Ascending aorta (tissue), 2 donors: ENCODE results near the gene ANKZF1. TPM values are rescaled to one million over a fixed set of nuclear protein-coding genes. Genes with fewer than 3 reads are reported as not detected.
"Not testable (repeated sequence)": the region's sequence is repeated elsewhere in the genome, so short reads cannot be mapped to it uniquely, and the experiment has no call there.

Experiments
- DNase-seq, 2 donors: peaks; one replicate each; pipeline ENCODE4 v3.0.0-alpha.2; 2019; ENCODE audit warnings: low spot score in 2 of 2
- H3K27ac ChIP-seq, 2 donors: fragments of 200-600 bp; sonication (generic); one replicate each; pipeline ENCODE4 v1.5.1; 2016 to 2017; ENCODE audit warnings: mild to moderate bottlenecking in 1 of 2
- H3K27me3 ChIP-seq: fragments of 200-600 bp; sonication (generic); one replicate; pipeline ENCODE4 v1.5.1; 2017
- H3K36me3 ChIP-seq, 2 donors: fragments of 200-600 bp; sonication (generic); one replicate each; pipeline ENCODE4 v1.5.1; 2016
- H3K4me1 ChIP-seq, 2 donors: fragments of 200-600 bp; sonication (generic); one replicate each; pipeline ENCODE4 v1.5.1; 2016 to 2017; ENCODE audit warnings: mild to moderate bottlenecking in 1 of 2
- H3K4me3 ChIP-seq, 2 donors: fragments of 200-600 bp; sonication (generic); one replicate each; pipeline ENCODE4 v1.5.1; 2016 to 2017; ENCODE audit warnings: mild to moderate bottlenecking in 1 of 2
- H3K9me3 ChIP-seq, 2 donors: fragments of 200-600 bp; sonication (generic); one replicate each; pipeline ENCODE4 v1.5.1; 2016
- intact Hi-C: fragments of 100-400 bp; cut with DNase I; formaldehyde crosslinking; loops from one replicate; pipeline ENCODE4 v1.15.1; 2023
- total RNA-seq: library from RNA; depleted of rRNA; stranded (reverse); fragments of >200 nt; gene quantifications from one replicate; pipeline ENCODE4 v1.1.0, GENCODE V29; 2016
- TF ChIP-seq, protein P1 (sequence below), 3 experiments: fragments of 200-600 bp in 2 of 3; fragments of 450-650 bp in 1 of 3; sonication (generic) in 2 of 3; IDR thresholded peaks; one replicate each; pipeline ENCODE4 v1.5.1; 2016 to 2019; ENCODE audit warnings: antibody characterized with exemption in 3 of 3, mild to moderate bottlenecking in 1 of 3, moderate library complexity in 1 of 3

ANKZF1 gene
- total RNA-seq, 1 donor from 2014 or later, result 53.1 TPM

DNA sequence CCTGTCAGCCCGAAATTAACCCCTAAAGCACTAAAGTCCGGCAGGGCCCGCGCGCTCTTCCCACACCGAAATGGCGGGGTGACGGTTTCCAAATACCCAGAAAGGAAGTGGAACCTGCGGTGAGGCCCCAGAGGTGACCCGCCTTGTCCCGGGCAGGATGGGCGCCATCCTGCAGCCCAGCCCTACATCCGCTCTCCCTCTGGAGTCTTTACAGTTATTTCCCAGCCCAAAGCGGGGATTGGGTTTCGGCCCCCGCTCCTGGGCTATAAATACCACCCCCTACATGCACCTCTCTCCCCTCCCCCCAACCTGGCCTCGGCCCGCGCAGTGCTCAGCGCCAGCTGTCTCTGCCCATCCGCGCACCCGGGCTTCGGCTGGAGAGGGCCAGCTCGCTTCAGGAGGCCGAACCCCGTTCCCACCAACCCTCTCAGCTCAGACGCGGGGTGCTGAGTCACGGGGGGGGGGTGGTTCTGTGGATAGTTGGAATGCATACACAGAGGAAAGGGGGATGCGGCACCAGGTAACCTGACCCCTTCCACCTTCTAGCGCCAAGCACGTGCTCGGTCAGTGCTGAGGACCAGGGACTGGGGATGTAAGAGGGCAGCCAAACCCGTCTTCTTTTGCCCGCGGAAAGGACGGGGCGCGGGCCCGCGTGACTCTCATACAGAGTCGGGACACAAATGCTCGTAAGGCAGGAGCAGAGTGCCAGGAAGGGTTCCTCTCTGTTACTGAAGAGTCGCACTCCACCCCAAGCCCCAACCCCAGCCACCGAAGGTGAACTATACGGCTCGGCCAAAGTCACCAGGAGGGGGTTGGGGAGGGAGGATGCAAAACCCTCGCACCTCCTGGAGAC, 23.5 kb downstream of the ANKZF1 start, which contains the start of gene TUBA4B:
Gene TUBA4B, plus strand, starts transcription at position 344 of the 853 bp plus-strand sequence. Its CDS starts 165 bp downstream, at position 509.
- intact Hi-C loops, result loop anchor here (2.0 kb wide), 1 partner anchor 76 kb away; the partner anchor contains the start of gene CNPPD1
- H3K4me1 ChIP-seq, result peaks cover 24 to 47% of the 10 kb centered on the region in 2 donors
- H3K27me3 ChIP-seq, result no peaks in the 10 kb centered on the region
- H3K36me3 ChIP-seq, result peaks cover 4 to 20% of the 10 kb centered on the region in 2 donors
- no peaks in the 10 kb centered on the region for H3K9me3 ChIP-seq
- TF ChIP-seq, protein P1, sequence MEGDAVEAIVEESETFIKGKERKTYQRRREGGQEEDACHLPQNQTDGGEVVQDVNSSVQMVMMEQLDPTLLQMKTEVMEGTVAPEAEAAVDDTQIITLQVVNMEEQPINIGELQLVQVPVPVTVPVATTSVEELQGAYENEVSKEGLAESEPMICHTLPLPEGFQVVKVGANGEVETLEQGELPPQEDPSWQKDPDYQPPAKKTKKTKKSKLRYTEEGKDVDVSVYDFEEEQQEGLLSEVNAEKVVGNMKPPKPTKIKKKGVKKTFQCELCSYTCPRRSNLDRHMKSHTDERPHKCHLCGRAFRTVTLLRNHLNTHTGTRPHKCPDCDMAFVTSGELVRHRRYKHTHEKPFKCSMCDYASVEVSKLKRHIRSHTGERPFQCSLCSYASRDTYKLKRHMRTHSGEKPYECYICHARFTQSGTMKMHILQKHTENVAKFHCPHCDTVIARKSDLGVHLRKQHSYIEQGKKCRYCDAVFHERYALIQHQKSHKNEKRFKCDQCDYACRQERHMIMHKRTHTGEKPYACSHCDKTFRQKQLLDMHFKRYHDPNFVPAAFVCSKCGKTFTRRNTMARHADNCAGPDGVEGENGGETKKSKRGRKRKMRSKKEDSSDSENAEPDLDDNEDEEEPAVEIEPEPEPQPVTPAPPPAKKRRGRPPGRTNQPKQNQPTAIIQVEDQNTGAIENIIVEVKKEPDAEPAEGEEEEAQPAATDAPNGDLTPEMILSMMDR (IDR thresholded peaks at IDR 0.05), result no peak
- peak; percentile 29 to 78 for DNase-seq
- H3K27ac ChIP-seq, result peak within 1 kb of the TSS; percentile 96 to 99
- peak within 1 kb of the TSS; percentile 70 to 73 for H3K4me3 ChIP-seq

DNA sequence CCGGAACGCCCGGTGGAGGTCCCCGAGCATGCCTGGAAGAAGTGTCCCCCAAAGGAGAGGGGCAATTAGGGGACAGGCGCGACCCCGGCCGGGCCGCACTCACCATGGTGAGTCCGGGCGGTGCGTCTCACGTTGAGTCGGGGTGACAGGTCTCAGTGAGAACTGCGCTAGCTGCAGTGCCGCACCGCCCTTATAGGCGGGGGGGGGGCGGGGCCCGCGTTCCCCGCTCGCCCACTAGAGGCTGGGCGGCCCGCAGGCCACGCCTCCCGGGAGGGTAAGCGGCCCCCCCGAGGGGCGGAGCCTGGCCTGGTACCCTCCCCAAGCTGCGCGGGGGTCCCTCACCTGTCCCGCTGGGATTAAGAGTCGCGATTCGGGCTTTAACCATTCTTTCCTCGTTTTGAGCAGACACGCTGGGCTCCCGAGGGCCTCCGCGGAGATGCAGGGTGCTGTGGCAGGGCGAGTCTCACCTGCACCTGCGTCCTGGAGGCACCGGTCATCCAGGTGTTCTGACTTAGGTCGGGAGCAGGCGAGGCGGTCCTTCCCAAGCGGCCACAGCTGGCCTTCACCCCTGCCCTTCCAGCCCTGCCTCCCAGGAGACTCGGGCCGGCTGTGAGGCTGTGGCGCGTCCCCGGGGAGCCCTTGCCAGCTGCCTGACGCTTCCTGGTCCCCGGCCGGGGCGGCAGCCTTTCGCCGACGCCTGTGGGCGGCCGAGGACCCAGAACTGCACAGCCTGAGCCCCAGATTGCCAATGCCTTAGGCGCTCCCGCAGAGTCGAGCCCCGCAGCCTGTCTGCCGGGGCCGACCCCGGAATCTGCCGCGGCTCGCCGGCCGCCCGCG, 24.4 kb downstream of the ANKZF1 start, which contains the start of gene TUBA4A:
Gene TUBA4A, minus strand, starts transcription at position 166 of the 837 bp plus-strand sequence. Its CDS starts 60 bp downstream, at position 106.
- Histone ChIP-seq H3K9me3 (no peaks in the 10 kb centered on the region), H3K27ac (peak within 1 kb of the TSS; percentile 96 to 99), H3K4me3 (peak within 1 kb of the TSS; percentile 70 to 73), H3K4me1 (peaks cover 15 to 39% of the 10 kb centered on the region in 2 donors), H3K36me3 (peaks cover 0 to 16% of the 10 kb centered on the region in 2 donors), H3K27me3 (no peaks in the 10 kb centered on the region)
- DNase-seq, result peak; percentile 58 to 93
- TF ChIP-seq, protein P1 (IDR thresholded peaks at IDR 0.05), result peak in 1 of 3 experiments; percentile 8
- intact Hi-C loops, result loop anchor here (1.0 to 2.0 kb wide), 3 partner anchors 20 to 77 kb away; partner anchors contain the start of gene CNPPD1

DNA sequence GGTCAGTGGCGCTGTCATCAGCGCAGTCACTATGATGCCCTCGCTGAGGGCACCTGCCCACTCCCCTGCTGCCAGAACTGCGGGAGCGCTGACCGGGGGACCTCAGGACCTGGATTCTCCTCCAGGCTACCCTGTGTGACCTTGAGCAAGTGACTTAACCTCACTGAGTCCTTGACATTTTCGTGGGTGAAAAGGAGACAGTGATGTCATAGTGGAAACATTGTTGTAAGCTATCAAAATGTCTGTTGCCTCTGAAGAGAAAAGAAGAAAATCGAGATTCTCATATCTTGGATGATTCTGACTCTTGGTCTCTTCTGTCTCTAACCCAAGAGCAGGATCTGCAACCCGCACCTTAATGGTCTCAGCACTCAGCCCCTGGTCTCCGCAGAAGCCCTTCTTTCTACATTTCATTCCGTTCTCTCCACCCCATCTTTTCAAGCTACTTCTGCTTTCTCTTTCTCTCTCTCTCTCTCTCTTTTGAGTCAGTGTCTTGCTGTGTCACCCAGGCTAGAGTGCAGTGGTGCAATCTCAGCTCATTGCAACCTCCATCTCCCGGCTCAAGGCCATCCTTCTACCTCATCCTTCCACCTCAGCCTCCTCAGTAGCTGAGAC, 25.1 kb downstream of the ANKZF1 start:
- H3K4me3 ChIP-seq, result peak overlapping the region; percentile 70 to 73
- DNase-seq, result no peak
- H3K9me3 ChIP-seq, result no peaks in the 10 kb centered on the region
- no peaks in the 10 kb centered on the region for H3K27me3 ChIP-seq
- peaks cover 13 to 34% of the 10 kb centered on the region in 2 donors for H3K4me1 ChIP-seq
- H3K36me3 ChIP-seq, result peaks cover 0 to 16% of the 10 kb centered on the region in 2 donors
- intact Hi-C loops, result loop anchor here (1.0 to 2.0 kb wide), 2 partner anchors 20 to 40 kb away; no protein-coding TSS in a partner anchor
- TF ChIP-seq, protein P1 (IDR thresholded peaks at IDR 0.05), result no peak
- peak overlapping the region; percentile 96 to 99 for H3K27ac ChIP-seq

DNA sequence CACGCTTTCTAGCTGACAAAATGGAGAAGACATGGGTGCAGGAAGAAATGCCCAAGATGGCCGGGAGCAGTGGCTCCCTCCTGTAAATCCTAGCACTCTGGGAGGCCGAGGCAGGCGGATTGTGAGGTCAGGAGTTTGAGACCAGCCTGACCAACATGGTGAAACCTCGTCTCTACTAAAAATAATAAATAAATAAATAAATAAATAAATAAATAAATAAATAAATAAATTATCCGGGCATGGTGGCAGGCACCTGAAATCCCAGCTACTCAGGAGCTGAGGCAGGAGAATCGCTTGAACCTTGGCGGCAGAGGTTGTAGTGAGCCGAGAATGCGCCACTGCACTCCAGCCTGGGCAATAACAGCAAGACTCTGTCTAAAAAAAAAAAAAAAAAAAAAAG, 29.3 kb downstream of the ANKZF1 start:
- H3K9me3 ChIP-seq, H3K36me3 ChIP-seq, intact Hi-C loops, DNase-seq, H3K4me3 ChIP-seq, H3K27me3 ChIP-seq, H3K27ac ChIP-seq, H3K4me1 ChIP-seq: not testable (repeated sequence)

DNA sequence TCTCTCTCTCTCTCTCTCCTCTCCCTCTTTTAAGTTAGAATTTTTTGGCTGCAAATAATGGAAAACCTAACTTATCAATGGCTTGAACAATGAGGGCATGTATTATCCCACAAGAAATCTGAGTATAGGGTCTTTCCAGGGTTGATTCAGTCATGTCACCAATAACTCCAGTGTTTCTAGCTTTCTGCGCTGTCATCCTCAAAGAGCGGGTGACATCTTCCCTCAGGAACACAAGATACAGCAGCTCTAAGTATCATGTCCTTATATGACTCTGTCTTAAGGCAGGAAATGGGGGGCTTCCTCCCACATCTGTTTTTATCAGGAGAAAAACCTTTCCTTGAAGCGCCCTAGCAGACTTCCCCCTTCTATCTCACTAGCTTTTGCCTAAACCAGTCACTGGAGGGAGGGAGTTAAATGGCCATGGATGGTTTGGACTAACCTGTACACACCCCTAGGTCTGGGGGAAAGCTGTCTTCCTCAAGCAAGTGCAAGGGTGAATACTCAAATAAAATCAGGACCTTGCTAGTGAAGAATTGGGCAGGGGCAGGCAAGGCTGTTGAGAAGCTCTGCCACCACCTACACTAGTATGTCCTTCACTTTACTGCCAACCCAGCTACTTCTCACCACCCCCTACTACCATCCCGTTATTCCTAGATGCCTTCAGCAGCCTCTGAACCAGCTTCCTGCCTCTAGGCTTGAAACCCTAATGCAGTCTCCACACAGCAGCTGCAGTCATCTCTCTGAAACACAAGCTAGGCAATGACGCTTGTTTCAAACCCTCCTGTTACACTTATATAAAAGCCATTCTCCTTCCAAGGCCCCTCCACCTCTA, 31.6 kb downstream of the ANKZF1 start:
- TF ChIP-seq, protein P1 (IDR thresholded peaks at IDR 0.05), result no peak
- no peak overlapping the region for H3K27ac ChIP-seq
- no peaks in the 10 kb centered on the region for H3K27me3 ChIP-seq
- H3K36me3 ChIP-seq, result no peaks in the 10 kb centered on the region
- DNase-seq, result no peak
- no peaks in the 10 kb centered on the region for H3K9me3 ChIP-seq
- H3K4me1 ChIP-seq, result no peaks in the 10 kb centered on the region
- H3K4me3 ChIP-seq, result no peak overlapping the region
- intact Hi-C loops, result no loop called here
